Measurements from ENCODE around the gene CA12. TPM values are rescaled to one million over a fixed set of nuclear protein-coding genes. Genes with fewer than 3 reads are reported as not detected.

CA12 gene
- total and polyA plus RNA-seq, 12 donors, result under 0.01 to 1.4 (median 0.31) TPM; not detected in 2

GRCh38 chr15:63305260-63305659 lies 76.4 kb downstream of the CA12 start:
- DNase-seq, result no peak
- TF ChIP-seq POLR2A (IDR thresholded peaks at IDR 0.05), result no peak
- TF ChIP-seq, protein P1, sequence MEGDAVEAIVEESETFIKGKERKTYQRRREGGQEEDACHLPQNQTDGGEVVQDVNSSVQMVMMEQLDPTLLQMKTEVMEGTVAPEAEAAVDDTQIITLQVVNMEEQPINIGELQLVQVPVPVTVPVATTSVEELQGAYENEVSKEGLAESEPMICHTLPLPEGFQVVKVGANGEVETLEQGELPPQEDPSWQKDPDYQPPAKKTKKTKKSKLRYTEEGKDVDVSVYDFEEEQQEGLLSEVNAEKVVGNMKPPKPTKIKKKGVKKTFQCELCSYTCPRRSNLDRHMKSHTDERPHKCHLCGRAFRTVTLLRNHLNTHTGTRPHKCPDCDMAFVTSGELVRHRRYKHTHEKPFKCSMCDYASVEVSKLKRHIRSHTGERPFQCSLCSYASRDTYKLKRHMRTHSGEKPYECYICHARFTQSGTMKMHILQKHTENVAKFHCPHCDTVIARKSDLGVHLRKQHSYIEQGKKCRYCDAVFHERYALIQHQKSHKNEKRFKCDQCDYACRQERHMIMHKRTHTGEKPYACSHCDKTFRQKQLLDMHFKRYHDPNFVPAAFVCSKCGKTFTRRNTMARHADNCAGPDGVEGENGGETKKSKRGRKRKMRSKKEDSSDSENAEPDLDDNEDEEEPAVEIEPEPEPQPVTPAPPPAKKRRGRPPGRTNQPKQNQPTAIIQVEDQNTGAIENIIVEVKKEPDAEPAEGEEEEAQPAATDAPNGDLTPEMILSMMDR (IDR thresholded peaks at IDR 0.05), result no peak
- H3K27ac ChIP-seq, result no peak overlapping the region

GRCh38 chr15:63301088-63301487 lies 80.6 kb downstream of the CA12 start:
- peaks cover 3 to 7% of the 10 kb centered on the region in 2 donors for H3K4me1 ChIP-seq (replicated peaks in 1 of 2)
- H3K9me3 ChIP-seq (replicated peaks in 1 of 3), result no peaks in the 10 kb centered on the region
- no peak for DNase-seq
- H3K4me3 ChIP-seq, result no peak overlapping the region
- H3K27ac ChIP-seq, result no peak overlapping the region
- 88 to 100% (median 96%) methylated on average over 1 of the region's 1 CpG for WGBS, 4 donors
- H3K36me3 ChIP-seq (replicated peaks in 1 of 2), result peaks cover 0 to 42% of the 10 kb centered on the region in 2 donors
- intact Hi-C loops (cut with DNase I), result no loop called here
- TF ChIP-seq, protein P1 (IDR thresholded peaks at IDR 0.05), result no peak
- no peak for TF ChIP-seq POLR2A (IDR thresholded peaks at IDR 0.05)
- H3K27me3 ChIP-seq, result no peaks in the 10 kb centered on the region

More at GRCh38 chr15:63305260-63305659, 76.4 kb downstream of the CA12 start:
- H3K27me3 ChIP-seq, result no peaks in the 10 kb centered on the region
- peaks cover 0 to 44% of the 10 kb centered on the region in 2 donors for H3K36me3 ChIP-seq (replicated peaks in 1 of 2)
- 91 to 98% (median 95%) methylated on average over 5 of the region's 5 CpGs for WGBS, 4 donors
- no peak overlapping the region for H3K4me3 ChIP-seq
- intact Hi-C loops (cut with DNase I), result no loop called here
- no peaks in the 10 kb centered on the region for H3K9me3 ChIP-seq (replicated peaks in 1 of 3)
- H3K4me1 ChIP-seq (replicated peaks in 1 of 2), result no peaks in the 10 kb centered on the region

GRCh38 chr15:63299943-63300575 lies 81.6 kb downstream of the CA12 start:
- peaks cover 0 to 32% of the 10 kb centered on the region in 2 donors for H3K36me3 ChIP-seq (replicated peaks in 1 of 2)
- intact Hi-C loops (cut with DNase I), result loop anchor here in 1 of 2 donors (5.0 kb wide), 1 partner anchor 97 kb away; no protein-coding TSS in a partner anchor
- DNase-seq, result no peak
- H3K4me3 ChIP-seq, result no peak overlapping the region
- H3K27ac ChIP-seq, result no peak overlapping the region
- 91 to 94% (median 92%) methylated on average over 7 of the region's 7 CpGs for WGBS, 4 donors
- peaks cover 5 to 10% of the 10 kb centered on the region in 2 donors for H3K4me1 ChIP-seq (replicated peaks in 1 of 2)
- H3K9me3 ChIP-seq (replicated peaks in 1 of 3), result no peaks in the 10 kb centered on the region
- TF ChIP-seq, protein P1 (IDR thresholded peaks at IDR 0.05), result no peak
- TF ChIP-seq POLR2A (IDR thresholded peaks at IDR 0.05), result no peak
- no peaks in the 10 kb centered on the region for H3K27me3 ChIP-seq

GRCh38 chr15:63296195-63296594 lies 85.5 kb downstream of the CA12 start:
- Histone ChIP-seq H3K9me3 (replicated peaks in 1 of 3) (no peaks in the 10 kb centered on the region), H3K4me1 (replicated peaks in 1 of 2) (peaks cover 19 to 24% of the 10 kb centered on the region in 2 donors), H3K27ac (peak overlapping the region in 1 of 5 donors; percentile 18), H3K36me3 (replicated peaks in 1 of 2) (peaks cover 0 to 6% of the 10 kb centered on the region in 2 donors), H3K27me3 (no peaks in the 10 kb centered on the region), H3K4me3 (no peak overlapping the region)
- peak; percentile 44 to 72 (median 65) for DNase-seq
- 25 to 41% (median 29%) methylated on average over 6 of the region's 6 CpGs for WGBS, 4 donors
- intact Hi-C loops (cut with DNase I), result loop anchor here in 1 of 2 donors (5.0 kb wide), 1 partner anchor 101 kb away; no protein-coding TSS in a partner anchor
- no peak for TF ChIP-seq POLR2A (IDR thresholded peaks at IDR 0.05)
- TF ChIP-seq, protein P1 (IDR thresholded peaks at IDR 0.05), result no peak
